Transverse colon (tissue), 4 donors: ENCODE data around the gene TARP.

ENCODE experiments used
- DNase-seq: peaks from one replicate; pipeline ENCODE4 v3.0.0-alpha.2; 2019
- H3K27ac ChIP-seq, 4 donors: fragments of 200-600 bp; sonication (generic); 2 replicates each; pipeline ENCODE4 v1.5.1; 2016 to 2018; ENCODE audit warnings: inconsistent platforms in 4 of 4
- H3K27me3 ChIP-seq: fragments of 200-600 bp; sonication (generic); 2 replicates; pipeline ENCODE4 v1.5.1; 2017; ENCODE audit warnings: inconsistent platforms
- H3K36me3 ChIP-seq, 4 donors: fragments of 200-600 bp; sonication (generic); 2 replicates each; pipeline ENCODE4 v1.5.1; 2017 to 2019; ENCODE audit warnings: inconsistent platforms in 4 of 4
- H3K4me1 ChIP-seq, 4 donors: fragments of 200-600 bp; sonication (generic); 2 replicates each; pipeline ENCODE4 v1.5.1; 2017 to 2020; ENCODE audit warnings: inconsistent platforms in 4 of 4
- H3K4me3 ChIP-seq, 4 donors: fragments of 200-600 bp; sonication (generic); 1 replicate in 1 of 4; 2 replicates in 3 of 4; pipeline versions ENCODE4 v1.5.1 to v1.6.1; 2017 to 2019; ENCODE audit warnings: inconsistent platforms in 4 of 4
- H3K9me3 ChIP-seq, 2 donors: fragments of 200-600 bp; sonication (generic); 2 replicates each; pipeline ENCODE4 v1.5.1; 2017 to 2019; ENCODE audit warnings: inconsistent platforms in 2 of 2
- CTCF ChIP-seq, 5 experiments: fragments of 200-600 bp in 3 of 5; fragments of 450-650 bp in 2 of 5; sonication (generic) in 3 of 5; IDR thresholded peaks; 1 replicate in 2 of 5; 2 replicates in 3 of 5; pipeline ENCODE4 v1.5.1; 2016 to 2017; ENCODE audit warnings: antibody characterized with exemption in 5 of 5, inconsistent platforms in 3 of 5, mild to moderate bottlenecking in 2 of 5, moderate library complexity in 1 of 5
- EP300 ChIP-seq: sonication (generic); formaldehyde crosslinking; IDR thresholded peaks from one replicate; pipeline ENCODE4 v1.6.1; 2017; ENCODE audit warnings: antibody characterized with exemption, low read depth
- POLR2A ChIP-seq: fragments of 450-650 bp; IDR thresholded peaks from one replicate; pipeline ENCODE4 v1.6.1; 2016; ENCODE audit warnings: antibody characterized with exemption, mild to moderate bottlenecking, moderate library complexity
- POLR2AphosphoS5 ChIP-seq, 3 donors: sonication (generic); formaldehyde crosslinking; IDR thresholded peaks; one replicate each; pipeline ENCODE4 v1.6.1; 2016; ENCODE audit warnings: antibody characterized with exemption in 3 of 3
- WGBS, 2 donors: methylation state at CpG; one replicate each; pipeline ENCODE4 v1.1.5; 2018; ENCODE audit warnings: low coverage in 1 of 2; 5-methylcytosine and 5-hydroxymethylcytosine counted together
- in situ Hi-C, 4 donors: fragments of 200-750 bp; cut with MboI; loops; one replicate each; pipeline versions ENCODE4 v1.15.0 to v1.15.1; 2017; ENCODE audit warnings: low sequenced_read_pairs in 3 of 4, low pct_ligation_motif_present in 1 of 4, low pct_unique_long_range_greater_than_20kb in 1 of 4
- intact Hi-C: fragments of 100-400 bp; cut with DNase I; formaldehyde crosslinking; loops from one replicate; pipeline ENCODE4 v1.15.1; 2023; ENCODE audit warnings: low total_unique reads

The TARP gene

GRCh38 chr7:38280000-38280399 is 6.6 kb upstream of the TARP start:
- no peak overlapping the region for H3K27ac ChIP-seq
- H3K4me3 ChIP-seq: no peak overlapping the region
- H3K27me3 ChIP-seq: no peaks in the 10 kb centered on the region
- TF ChIP-seq POLR2AphosphoS5 (IDR thresholded peaks at IDR 0.05) (no peak), CTCF (IDR thresholded peaks at IDR 0.05) (no peak), EP300 (no peak), POLR2A (no peak)
- in situ Hi-C loops: no loop called here
- no peaks in the 10 kb centered on the region for H3K36me3 ChIP-seq
- DNase-seq: no peak
- no peaks in the 10 kb centered on the region for H3K9me3 ChIP-seq
- intact Hi-C loops: no loop called here
- WGBS, 2 donors: 38 to 51% methylated on average over 1 of the region's 1 CpG
- no peaks in the 10 kb centered on the region for H3K4me1 ChIP-seq

GRCh38 chr7:38276096-38276877 is 2.9 kb upstream of the TARP start:
- H3K27ac ChIP-seq: no peak overlapping the region
- 77 to 78% methylated on average over 5 to 6 of the region's 6 CpGs for WGBS, 2 donors
- intact Hi-C loops: no loop called here

GRCh38 chr7:38274927-38275620 is 1.6 kb upstream of the TARP start:
- intact Hi-C loops: no loop called here

More at GRCh38 chr7:38276096-38276877, 2.9 kb upstream of the TARP start:
- H3K9me3 ChIP-seq: no peaks in the 10 kb centered on the region
- H3K4me1 ChIP-seq: no peaks in the 10 kb centered on the region
- DNase-seq: no peak
- no peak overlapping the region for H3K4me3 ChIP-seq
- no peaks in the 10 kb centered on the region for H3K27me3 ChIP-seq
- in situ Hi-C loops: no loop called here
- TF ChIP-seq POLR2AphosphoS5 (IDR thresholded peaks at IDR 0.05) (no peak), POLR2A (no peak), CTCF (IDR thresholded peaks at IDR 0.05) (no peak), EP300 (no peak)
- H3K36me3 ChIP-seq: no peaks in the 10 kb centered on the region

More at GRCh38 chr7:38274927-38275620, 1.6 kb upstream of the TARP start:
- WGBS, 2 donors: 80 to 83% methylated on average over 3 of the region's 3 CpGs
- no peak for DNase-seq
- TF ChIP-seq POLR2AphosphoS5 (IDR thresholded peaks at IDR 0.05) (no peak), POLR2A (no peak), CTCF (IDR thresholded peaks at IDR 0.05) (no peak), EP300 (no peak)
- H3K4me1 ChIP-seq: no peaks in the 10 kb centered on the region
- in situ Hi-C loops: no loop called here
- H3K27me3 ChIP-seq: no peaks in the 10 kb centered on the region
- no peak overlapping the region for H3K27ac ChIP-seq
- H3K9me3 ChIP-seq: no peaks in the 10 kb centered on the region
- no peak overlapping the region for H3K4me3 ChIP-seq
- no peaks in the 10 kb centered on the region for H3K36me3 ChIP-seq
